Measurements from ENCODE around the gene NR2E3.

DNA sequence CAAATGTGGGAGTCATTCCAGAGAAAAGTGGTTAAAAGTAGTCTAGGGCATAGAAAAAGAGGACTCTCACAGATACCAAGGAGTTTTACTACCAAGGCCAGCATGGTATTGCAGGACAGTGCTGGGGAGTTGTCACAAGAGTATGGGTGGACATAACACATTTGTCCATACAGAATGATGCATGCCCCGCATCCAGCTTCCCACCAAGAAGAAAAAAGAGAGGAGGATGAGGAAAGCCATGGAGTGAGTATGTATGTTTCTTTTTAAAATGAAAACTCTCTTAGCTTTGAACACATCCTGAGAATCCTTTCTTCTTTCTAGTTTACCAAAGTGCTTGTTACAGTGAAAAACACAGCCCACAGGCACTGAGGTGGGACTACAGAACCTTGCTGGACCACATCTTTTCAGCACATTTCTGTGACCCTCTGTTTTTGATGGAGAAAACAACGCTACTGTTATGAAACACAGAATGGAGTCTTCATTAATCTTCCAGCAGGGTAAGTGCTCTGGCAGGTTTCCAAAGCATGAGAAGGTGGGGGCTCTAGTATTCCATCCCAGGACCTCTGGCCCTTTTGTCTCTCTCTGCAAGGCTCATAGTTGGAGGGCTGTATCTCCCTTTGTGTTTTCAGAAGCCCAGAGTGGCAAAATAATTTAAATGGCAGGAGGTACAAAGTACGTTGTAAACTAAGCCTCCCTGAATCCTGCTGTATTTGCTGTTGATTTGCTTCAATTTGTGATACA is 12.7 kb downstream of the NR2E3 start:
- TF ChIP-seq, protein P1, sequence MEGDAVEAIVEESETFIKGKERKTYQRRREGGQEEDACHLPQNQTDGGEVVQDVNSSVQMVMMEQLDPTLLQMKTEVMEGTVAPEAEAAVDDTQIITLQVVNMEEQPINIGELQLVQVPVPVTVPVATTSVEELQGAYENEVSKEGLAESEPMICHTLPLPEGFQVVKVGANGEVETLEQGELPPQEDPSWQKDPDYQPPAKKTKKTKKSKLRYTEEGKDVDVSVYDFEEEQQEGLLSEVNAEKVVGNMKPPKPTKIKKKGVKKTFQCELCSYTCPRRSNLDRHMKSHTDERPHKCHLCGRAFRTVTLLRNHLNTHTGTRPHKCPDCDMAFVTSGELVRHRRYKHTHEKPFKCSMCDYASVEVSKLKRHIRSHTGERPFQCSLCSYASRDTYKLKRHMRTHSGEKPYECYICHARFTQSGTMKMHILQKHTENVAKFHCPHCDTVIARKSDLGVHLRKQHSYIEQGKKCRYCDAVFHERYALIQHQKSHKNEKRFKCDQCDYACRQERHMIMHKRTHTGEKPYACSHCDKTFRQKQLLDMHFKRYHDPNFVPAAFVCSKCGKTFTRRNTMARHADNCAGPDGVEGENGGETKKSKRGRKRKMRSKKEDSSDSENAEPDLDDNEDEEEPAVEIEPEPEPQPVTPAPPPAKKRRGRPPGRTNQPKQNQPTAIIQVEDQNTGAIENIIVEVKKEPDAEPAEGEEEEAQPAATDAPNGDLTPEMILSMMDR (conservative IDR thresholded peaks at IDR 0.05; ENCODE audit: low read length) = no peak
- TF ChIP-seq EZH2phosphoT487 (IDR thresholded peaks at IDR 0.05; ENCODE audit: borderline replicate concordance, low read depth, low read length) = no peak

All from OCI-LY7 (cell line).